ENCODE results near the gene MDH2.

DNA sequence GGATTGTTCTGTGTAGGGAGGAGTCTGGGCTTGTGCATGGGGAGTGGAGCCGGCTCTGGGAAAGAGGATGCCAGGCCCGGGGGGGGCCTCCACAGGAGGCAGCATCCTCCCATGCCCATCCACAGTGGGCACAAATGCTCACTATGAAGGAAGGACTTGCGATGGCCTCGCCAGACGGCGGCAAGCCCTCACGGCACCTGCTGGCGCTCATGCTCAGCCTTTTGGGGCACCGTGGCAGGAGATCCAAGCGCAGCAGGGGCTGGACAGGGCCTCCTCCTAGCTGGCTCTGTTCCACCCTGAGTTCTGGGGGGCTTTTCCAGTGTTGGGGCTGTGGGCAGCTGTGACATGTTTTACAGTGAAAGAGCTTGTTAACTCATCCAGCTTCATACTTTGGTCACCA is 15.2 kb downstream of the MDH2 start:
- TF ChIP-seq NR2F2 (IDR thresholded peaks at IDR 0.05) (no peak), HNF4G (IDR thresholded peaks at IDR 0.05) (no peak), YY1 (IDR thresholded peaks at IDR 0.05) (no peak), RXRA (IDR thresholded peaks at IDR 0.05) (no peak), SP1 (IDR thresholded peaks at IDR 0.05) (no peak)
- TF ChIP-seq, protein P1, sequence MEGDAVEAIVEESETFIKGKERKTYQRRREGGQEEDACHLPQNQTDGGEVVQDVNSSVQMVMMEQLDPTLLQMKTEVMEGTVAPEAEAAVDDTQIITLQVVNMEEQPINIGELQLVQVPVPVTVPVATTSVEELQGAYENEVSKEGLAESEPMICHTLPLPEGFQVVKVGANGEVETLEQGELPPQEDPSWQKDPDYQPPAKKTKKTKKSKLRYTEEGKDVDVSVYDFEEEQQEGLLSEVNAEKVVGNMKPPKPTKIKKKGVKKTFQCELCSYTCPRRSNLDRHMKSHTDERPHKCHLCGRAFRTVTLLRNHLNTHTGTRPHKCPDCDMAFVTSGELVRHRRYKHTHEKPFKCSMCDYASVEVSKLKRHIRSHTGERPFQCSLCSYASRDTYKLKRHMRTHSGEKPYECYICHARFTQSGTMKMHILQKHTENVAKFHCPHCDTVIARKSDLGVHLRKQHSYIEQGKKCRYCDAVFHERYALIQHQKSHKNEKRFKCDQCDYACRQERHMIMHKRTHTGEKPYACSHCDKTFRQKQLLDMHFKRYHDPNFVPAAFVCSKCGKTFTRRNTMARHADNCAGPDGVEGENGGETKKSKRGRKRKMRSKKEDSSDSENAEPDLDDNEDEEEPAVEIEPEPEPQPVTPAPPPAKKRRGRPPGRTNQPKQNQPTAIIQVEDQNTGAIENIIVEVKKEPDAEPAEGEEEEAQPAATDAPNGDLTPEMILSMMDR (IDR thresholded peaks at IDR 0.05; ENCODE audit: low read depth, low read length, missing input control), result no peak

Data from liver (tissue), 3 donors.